ENCODE results near the gene MNAT1.

Gene MNAT1

DNA sequence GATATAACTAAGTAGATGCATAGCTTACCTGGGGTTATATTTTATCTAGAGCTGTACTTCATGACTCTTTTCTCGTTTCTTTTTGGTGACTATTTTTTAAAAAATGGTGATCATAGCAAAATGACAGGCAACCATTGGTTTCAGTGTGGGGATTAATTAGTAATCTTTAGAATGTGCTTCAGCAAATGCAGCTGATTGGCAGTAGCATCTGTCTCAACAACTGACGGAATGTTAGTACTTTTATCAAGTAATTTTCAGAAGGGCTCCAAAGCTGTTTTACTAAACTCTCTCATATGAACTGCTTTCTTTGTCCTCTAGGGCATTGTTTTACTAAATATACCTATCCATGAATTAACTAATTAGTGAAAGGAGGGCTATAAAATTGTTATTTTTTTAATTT lies 128.7 kb downstream of the MNAT1 start:
- H3K4me2 ChIP-seq (ENCODE audit: insufficient read depth, low read length), result no peak overlapping the region
- no peaks in the 10 kb centered on the region for H3K9me3 ChIP-seq (ENCODE audit: insufficient read depth, low read length, severe bottlenecking)
- ATAC-seq (ENCODE audit: insufficient read depth, low read depth) (no peak), DNase-seq (no peak)
- no peaks in the 10 kb centered on the region for H3K4me1 ChIP-seq (ENCODE audit: insufficient read depth, low read length)
- H2AFZ ChIP-seq (ENCODE audit: low read depth, low read length), result no peak overlapping the region
- no peaks in the 10 kb centered on the region for H4K20me1 ChIP-seq (ENCODE audit: insufficient read depth, low read length)
- H3K9ac ChIP-seq (ENCODE audit: low read depth, low read length), result no peak overlapping the region
- no peak overlapping the region for H3K27ac ChIP-seq (ENCODE audit: low read length)
- no peaks in the 10 kb centered on the region for H3K27me3 ChIP-seq (ENCODE audit: insufficient read depth, low read length, poor library complexity)
- no peak overlapping the region for H3K4me3 ChIP-seq (ENCODE audit: low read depth in 1 of 2, low read length in 2 of 2)
- TF ChIP-seq, protein P1, sequence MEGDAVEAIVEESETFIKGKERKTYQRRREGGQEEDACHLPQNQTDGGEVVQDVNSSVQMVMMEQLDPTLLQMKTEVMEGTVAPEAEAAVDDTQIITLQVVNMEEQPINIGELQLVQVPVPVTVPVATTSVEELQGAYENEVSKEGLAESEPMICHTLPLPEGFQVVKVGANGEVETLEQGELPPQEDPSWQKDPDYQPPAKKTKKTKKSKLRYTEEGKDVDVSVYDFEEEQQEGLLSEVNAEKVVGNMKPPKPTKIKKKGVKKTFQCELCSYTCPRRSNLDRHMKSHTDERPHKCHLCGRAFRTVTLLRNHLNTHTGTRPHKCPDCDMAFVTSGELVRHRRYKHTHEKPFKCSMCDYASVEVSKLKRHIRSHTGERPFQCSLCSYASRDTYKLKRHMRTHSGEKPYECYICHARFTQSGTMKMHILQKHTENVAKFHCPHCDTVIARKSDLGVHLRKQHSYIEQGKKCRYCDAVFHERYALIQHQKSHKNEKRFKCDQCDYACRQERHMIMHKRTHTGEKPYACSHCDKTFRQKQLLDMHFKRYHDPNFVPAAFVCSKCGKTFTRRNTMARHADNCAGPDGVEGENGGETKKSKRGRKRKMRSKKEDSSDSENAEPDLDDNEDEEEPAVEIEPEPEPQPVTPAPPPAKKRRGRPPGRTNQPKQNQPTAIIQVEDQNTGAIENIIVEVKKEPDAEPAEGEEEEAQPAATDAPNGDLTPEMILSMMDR (IDR thresholded peaks at IDR 0.05; ENCODE audit: borderline replicate concordance, extremely low read depth, low read length, poor library complexity, severe bottlenecking), result no peak
- TF ChIP-seq EZH2 (IDR thresholded peaks at IDR 0.05; ENCODE audit: borderline replicate concordance, low read depth, low read length, severe bottlenecking), result no peak
- H3K36me3 ChIP-seq (ENCODE audit: insufficient read depth, low read length), result no peaks in the 10 kb centered on the region
- no peaks in the 10 kb centered on the region for H3K79me2 ChIP-seq (ENCODE audit: insufficient read depth, low read length)

DNA sequence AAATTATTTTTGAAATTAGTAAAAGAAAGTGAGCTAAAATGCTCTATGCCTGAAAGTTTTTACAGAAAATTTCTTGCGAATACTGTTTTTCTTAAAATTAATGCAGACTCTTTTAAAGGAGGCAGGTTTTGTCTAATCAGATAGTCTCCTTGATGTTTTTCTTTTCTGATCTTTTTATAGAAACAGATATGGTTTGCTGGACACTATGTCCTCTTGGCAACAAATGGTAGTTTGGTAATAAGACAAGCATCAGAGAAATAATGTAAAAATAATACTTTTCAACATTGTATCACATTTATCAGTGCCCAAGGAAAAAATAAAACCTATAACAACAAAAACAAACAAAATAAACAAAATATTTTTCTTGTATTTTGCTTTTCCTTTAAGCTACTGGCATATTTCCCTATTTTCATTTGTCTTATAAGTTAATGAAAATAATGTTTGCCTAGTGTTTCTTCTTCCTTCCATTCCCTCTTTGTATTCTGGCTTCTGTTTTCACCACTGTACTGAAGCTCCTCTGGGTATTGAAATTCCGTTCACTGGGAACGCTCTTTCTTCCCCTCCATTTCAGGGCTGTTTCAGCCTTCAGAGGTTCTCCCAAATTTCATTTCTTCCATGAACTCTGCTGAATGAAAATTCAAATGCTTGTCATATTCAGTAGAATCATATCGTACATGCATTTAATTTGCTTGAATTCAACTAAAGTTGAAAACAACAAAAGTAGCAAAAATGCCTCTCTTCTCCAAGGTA lies 131.0 kb downstream of the MNAT1 start:
- H3K4me3 ChIP-seq (ENCODE audit: low read depth in 1 of 2, low read length in 2 of 2), result no peak overlapping the region
- H3K27me3 ChIP-seq (ENCODE audit: insufficient read depth, low read length, poor library complexity), result no peaks in the 10 kb centered on the region
- DNase-seq, result no peak
- no peaks in the 10 kb centered on the region for H4K20me1 ChIP-seq (ENCODE audit: insufficient read depth, low read length)
- no peak overlapping the region for H3K9ac ChIP-seq (ENCODE audit: low read depth, low read length)
- no peaks in the 10 kb centered on the region for H3K79me2 ChIP-seq (ENCODE audit: insufficient read depth, low read length)
- H3K27ac ChIP-seq (ENCODE audit: low read length), result no peak overlapping the region
- no peak for ATAC-seq (ENCODE audit: insufficient read depth, low read depth)
- no peak overlapping the region for H3K4me2 ChIP-seq (ENCODE audit: insufficient read depth, low read length)
- H2AFZ ChIP-seq (ENCODE audit: low read depth, low read length), result no peak overlapping the region
- H3K4me1 ChIP-seq (ENCODE audit: insufficient read depth, low read length), result no peaks in the 10 kb centered on the region
- no peaks in the 10 kb centered on the region for H3K36me3 ChIP-seq (ENCODE audit: insufficient read depth, low read length)
- H3K9me3 ChIP-seq (ENCODE audit: insufficient read depth, low read length, severe bottlenecking), result no peaks in the 10 kb centered on the region
- TF ChIP-seq EZH2 (IDR thresholded peaks at IDR 0.05; ENCODE audit: borderline replicate concordance, low read depth, low read length, severe bottlenecking), result no peak
- TF ChIP-seq, protein P1 (IDR thresholded peaks at IDR 0.05; ENCODE audit: borderline replicate concordance, extremely low read depth, low read length, poor library complexity, severe bottlenecking), result no peak

DNA sequence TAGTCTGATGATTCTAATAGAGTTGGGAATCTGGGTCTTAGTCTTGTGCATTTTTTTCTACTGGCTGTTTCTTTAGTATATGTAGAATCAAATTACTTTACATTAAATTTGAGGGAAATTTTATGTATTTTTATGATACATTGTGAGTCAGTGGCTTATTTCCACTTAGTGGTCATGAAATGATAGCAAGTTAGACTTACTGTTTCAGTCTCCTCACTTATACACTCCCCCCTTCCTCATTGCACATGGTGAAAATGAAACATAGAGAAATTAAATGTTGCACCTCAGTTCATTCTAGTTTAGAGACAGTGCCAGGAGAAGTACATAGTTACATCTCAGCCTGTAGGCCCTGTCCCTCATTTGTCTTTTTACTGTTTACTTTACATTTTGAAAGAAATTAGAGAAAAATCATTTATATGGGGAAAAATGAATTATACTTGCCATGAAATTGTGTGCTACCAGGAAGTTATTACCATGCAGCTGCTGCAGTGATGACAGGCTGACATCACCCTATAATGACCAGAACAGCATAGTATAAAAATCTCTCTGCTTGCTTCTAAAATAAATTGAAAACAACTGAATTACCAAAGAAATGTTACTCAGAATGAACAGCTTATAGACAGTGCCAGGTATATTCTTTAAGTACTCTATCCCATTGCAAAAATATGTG lies 133.1 kb downstream of the MNAT1 start:
- no peak for DNase-seq

More for the DNA sequence above, 133.1 kb downstream of the MNAT1 start:
- no peak overlapping the region for H3K27ac ChIP-seq (ENCODE audit: low read length)
- H2AFZ ChIP-seq (ENCODE audit: low read depth, low read length), result no peak overlapping the region
- TF ChIP-seq EZH2 (IDR thresholded peaks at IDR 0.05; ENCODE audit: borderline replicate concordance, low read depth, low read length, severe bottlenecking), result no peak
- TF ChIP-seq, protein P1 (IDR thresholded peaks at IDR 0.05; ENCODE audit: borderline replicate concordance, extremely low read depth, low read length, poor library complexity, severe bottlenecking), result no peak
- no peaks in the 10 kb centered on the region for H3K36me3 ChIP-seq (ENCODE audit: insufficient read depth, low read length)
- H4K20me1 ChIP-seq (ENCODE audit: insufficient read depth, low read length), result no peaks in the 10 kb centered on the region
- no peaks in the 10 kb centered on the region for H3K79me2 ChIP-seq (ENCODE audit: insufficient read depth, low read length)
- ATAC-seq (ENCODE audit: insufficient read depth, low read depth), result no peak
- H3K9ac ChIP-seq (ENCODE audit: low read depth, low read length), result no peak overlapping the region
- H3K4me1 ChIP-seq (ENCODE audit: insufficient read depth, low read length), result no peaks in the 10 kb centered on the region
- H3K9me3 ChIP-seq (ENCODE audit: insufficient read depth, low read length, severe bottlenecking), result no peaks in the 10 kb centered on the region
- no peak overlapping the region for H3K4me2 ChIP-seq (ENCODE audit: insufficient read depth, low read length)
- H3K27me3 ChIP-seq (ENCODE audit: insufficient read depth, low read length, poor library complexity), result no peaks in the 10 kb centered on the region
- no peak overlapping the region for H3K4me3 ChIP-seq (ENCODE audit: low read depth in 1 of 2, low read length in 2 of 2)
